Measurements from ENCODE around the gene EEF1A2. TPM values are rescaled to one million over a fixed set of nuclear protein-coding genes. Genes with fewer than 3 reads are reported as not detected.

The EEF1A2 gene
- polyA plus RNA-seq, 1 donor: 0.67 TPM

GRCh38 chr20:63452821-63453523 lies 45.9 kb downstream of the EEF1A2 start:
- no peak for DNase-seq

GRCh38 chr20:63452341-63452740 lies 46.5 kb downstream of the EEF1A2 start:
- no peak for DNase-seq

GRCh38 chr20:63451821-63452220 lies 47.1 kb downstream of the EEF1A2 start:
- no peak for DNase-seq

DNA sequence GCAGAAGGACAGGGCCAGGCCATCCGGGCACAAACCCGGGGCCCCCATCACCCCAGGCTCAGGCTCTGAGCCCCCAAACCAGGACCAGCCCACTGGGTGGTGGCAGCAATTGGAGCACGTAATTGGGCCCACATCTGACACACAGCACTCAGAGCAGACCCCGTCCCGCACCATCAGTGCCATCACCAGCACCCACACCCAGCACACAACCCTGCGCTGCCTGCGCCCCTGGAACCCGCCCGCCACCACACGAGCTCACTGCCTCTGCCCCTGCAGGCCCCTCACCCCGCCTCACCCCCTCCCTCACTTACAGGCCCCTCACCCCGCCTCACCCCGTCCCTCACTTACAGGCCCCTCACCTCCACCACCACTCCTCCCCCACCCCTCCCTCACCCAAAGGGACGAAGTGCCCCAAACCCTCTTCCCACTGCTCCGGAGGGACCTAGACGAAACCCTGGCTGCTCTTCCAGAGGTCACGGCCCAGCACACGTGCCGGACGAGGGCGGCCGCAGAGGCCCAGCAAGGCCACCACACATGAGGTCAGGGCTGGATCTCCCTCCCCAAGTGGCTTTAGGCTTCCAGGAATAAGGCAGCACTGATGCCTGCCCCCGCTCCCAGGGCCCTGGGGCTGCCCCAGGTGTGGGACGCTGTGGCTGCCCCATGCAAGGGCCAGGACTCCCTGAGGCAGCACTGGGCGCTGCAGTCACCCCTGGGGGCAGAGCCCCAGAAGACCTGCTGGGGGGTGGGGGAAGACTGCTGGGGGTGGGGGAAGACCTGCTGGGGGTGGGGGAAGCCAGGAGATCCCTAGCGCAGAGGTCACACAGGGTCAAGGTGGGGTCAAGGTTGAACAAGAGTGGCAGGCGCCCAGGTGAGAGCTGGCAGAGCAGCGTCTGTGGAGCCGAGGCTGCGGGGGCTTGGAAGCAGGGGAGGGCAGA lies 48.8 kb downstream of the EEF1A2 start:
- no peak for DNase-seq

GRCh38 chr20:63449025-63449424 lies 49.9 kb downstream of the EEF1A2 start:
- no peak for DNase-seq

GRCh38 chr20:63448031-63448430 lies 50.9 kb downstream of the EEF1A2 start:
- no peak for DNase-seq

- no peak for DNase-seq
Measured at GRCh38 chr20:63447320-63447719, 51.6 kb downstream of the EEF1A2 start.

- no peak for DNase-seq
Measured at GRCh38 chr20:63446216-63447024, 52.5 kb downstream of the EEF1A2 start.

DNA sequence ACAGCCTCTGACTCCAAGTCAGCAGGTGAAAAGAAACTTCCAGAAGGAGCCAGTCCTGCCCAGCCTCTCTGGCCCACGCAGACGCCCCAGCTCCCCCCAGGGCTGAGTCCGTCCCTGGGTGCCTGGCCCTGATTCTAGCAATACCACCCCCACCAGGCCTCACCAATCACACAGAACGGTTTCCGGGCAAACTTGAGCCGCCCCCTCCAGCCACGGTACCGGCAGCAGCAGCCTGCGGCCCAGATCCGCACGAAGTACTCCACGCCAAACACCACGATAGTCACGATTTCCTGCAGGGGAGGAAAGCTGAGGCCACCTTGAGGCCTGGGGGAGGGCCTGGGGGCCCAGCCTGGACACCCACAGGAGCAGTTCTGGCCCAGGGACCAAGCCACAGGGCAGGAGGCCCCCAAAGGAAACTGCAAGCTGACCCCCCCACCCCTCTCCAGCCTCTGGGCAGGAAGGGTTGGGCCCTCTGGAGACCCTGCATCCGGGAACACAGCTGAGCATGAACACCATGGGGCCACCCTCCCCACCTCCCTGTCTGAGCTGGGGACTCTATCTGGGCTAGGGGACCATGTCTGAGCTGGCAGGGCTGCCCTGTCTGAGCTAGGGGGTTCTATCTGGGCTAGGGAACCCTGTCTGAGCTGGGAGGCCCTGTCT lies 53.7 kb downstream of the EEF1A2 start:
- no peak for DNase-seq

GRCh38 chr20:63444548-63444947 lies 54.3 kb downstream of the EEF1A2 start:
- no peak for DNase-seq

DNA sequence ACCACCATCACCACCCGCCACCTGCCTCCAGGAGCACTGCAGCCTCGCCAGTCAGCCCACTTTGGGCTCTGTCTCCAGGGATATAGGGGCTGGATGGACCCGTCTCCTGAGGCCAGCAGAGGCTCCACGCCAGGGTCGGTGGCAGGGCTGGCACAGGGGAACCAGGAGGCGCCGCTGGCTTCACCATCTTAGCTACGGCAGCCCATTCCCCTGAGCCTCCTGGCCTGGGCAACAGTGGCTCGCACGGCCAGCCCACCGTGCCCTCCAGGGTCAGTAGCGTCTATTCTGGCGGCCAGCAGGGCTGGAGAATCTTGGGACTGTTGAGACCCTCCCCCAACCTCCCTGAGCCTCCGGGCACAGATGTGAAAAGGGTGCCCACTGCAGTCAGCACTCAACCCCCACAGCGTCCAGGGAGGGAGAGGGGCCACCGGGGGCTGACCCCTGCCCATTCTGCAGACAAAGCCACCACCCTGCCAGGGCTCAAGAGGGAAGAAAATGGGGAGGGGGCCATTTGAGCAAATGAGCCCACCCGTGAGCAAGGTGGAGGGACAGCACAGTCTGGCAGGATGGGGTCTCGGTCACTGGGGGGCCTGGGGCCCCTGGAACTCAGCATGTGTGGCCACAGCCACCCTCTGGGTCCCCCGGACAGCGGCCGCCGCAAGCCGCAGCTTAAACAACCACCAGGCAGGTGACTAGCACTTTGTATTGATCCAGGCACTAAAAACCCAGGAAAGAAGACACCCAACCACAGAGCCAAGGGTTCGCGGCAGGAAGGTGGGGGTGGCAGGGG lies 55.1 kb downstream of the EEF1A2 start:
- no peak for DNase-seq

DNA sequence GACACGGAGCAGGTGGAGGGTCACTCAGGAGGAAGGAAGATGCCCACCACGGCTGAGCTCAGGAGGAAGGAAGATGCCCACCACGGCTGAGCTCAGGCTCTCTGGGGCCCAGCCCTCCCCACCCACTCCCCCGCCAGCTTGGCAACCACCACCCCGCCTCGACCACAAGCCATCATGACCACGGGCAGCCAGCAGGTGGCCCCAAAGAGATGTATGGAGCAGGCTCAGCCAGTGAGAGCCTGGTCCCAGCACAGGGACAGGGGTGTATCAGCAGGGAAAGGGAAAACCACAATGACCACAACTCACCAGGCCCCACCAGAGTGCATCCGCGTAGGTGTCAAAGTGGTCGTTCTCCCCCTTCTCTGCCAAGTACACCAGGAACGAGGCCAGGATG lies 56.8 kb downstream of the EEF1A2 start:
- DNase-seq: no peak

DNA sequence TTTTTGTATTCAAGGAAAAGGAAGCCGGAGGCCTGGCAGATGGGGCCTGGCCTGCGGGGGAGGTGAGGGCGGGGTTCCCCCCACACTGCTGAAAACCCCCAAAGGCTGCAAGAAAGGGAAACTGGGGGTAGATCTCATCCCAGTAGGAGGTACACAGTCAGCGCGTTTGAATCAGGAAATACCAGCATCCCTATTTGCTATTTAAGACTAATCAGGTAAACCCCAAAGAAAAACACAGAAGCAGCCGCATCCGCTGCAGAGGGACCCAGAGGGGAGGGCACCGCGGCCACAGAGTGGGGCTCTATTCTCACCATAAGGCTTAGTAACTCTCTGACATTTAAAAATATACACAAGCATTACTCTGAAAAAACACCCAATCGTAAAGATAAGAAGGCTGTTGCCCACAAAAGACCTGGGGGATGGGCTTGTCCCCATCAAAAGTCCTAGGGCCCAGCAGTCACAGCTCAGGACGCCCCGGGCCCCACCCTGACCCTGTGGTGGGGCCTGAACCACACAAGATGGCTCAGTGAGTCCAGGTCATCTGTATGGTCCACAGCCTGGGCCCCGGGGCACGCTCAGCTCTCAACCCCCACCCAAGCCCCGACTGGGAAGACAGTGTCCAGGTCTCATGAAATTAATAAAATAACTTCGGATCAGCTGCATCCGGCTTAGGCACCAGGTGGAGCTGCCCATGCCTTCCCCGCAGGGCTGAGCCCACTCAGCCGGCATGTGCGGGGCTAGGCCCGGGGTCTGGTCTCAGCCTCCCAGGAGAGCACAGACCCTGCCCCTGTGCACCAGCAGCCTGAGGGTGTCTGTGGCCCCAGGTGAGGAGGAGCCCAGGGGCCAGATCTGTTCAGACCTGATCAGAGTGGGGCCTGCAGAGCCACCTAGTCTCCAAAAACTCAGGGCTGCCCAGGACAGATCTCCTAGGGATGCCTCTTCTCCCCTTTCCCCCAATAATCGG lies 57.5 kb downstream of the EEF1A2 start:
- DNase-seq: no peak

DNA sequence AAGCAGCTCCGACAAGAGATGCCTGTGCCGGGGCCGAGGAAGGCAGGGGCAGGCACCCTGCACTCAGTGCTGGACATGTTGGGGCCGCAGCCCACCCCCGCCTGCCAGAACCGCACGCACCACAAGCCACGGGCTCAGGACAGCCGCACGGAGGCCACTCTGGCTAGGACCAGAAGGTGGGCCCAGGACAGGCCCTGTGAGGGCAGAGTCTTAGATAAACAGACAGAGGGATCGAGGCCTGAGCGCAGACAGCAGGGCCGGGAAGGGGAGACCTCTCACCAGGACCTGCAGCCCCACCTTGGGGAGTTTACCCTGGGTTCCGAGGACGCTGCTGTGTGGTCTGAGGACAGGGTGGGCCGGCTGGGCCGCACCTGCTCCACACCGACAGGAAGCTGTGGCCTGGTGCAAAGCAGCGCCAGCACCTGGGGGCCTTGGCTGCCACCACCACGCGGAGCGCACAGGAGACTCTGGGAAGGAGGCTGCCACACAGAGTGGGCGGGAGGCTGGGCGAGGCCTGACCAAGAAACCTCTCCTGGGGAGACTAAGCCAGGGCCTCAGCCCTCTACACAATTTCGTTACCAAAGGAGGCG lies 58.4 kb downstream of the EEF1A2 start:
- no peak for DNase-seq

GRCh38 chr20:63439866-63440265 lies 59.0 kb downstream of the EEF1A2 start:
- no peak for DNase-seq

- no peak for DNase-seq
Measured at GRCh38 chr20:63438121-63438520, 60.8 kb downstream of the EEF1A2 start.

Measured in left kidney (tissue), 2 donors.